Upper lobe of left lung (tissue), 6 donors: ENCODE data around the gene CENPW. TPM values are rescaled to one million over a fixed set of nuclear protein-coding genes. Genes with fewer than 3 reads are reported as not detected.
A peak's percentile ranks its signal among the peaks of the same experiment; 100 is the strongest.

Source experiments
- ATAC-seq, 2 donors: fragments of 200-7000 bp; cut with Tn5 transposase; one replicate each; pipeline ENCODE4 v1.9.1; 2022; ENCODE audit warnings: mild to moderate bottlenecking in 2 of 2, moderate library complexity in 2 of 2; ENCODE audit not compliant: low FRiP score in 2 of 2
- DNase-seq, 2 donors: peaks; one replicate each; pipeline ENCODE4 v3.0.0-alpha.2; 2019 to 2020
- H3K27ac ChIP-seq, 4 donors: fragments of 200-600 bp; sonication (generic); one replicate each; pipeline ENCODE4 v1.5.1; 2016 to 2019
- H3K27me3 ChIP-seq, 4 donors: fragments of 200-600 bp; sonication (generic); one replicate each; pipeline ENCODE4 v1.5.1; 2017 to 2019
- H3K36me3 ChIP-seq, 4 donors: fragments of 200-600 bp; sonication (generic); one replicate each; pipeline ENCODE4 v1.5.1; 2016 to 2019
- H3K4me1 ChIP-seq, 4 donors: fragments of 200-600 bp; sonication (generic); one replicate each; pipeline ENCODE4 v1.5.1; 2018 to 2019
- H3K4me3 ChIP-seq, 4 donors: fragments of 200-600 bp; sonication (generic); one replicate each; pipeline ENCODE4 v1.5.1; 2017 to 2019; ENCODE audit warnings: mild to moderate bottlenecking in 2 of 4, moderate library complexity in 1 of 4
- H3K9me3 ChIP-seq, 4 donors: fragments of 200-600 bp; sonication (generic); one replicate each; pipeline ENCODE4 v1.5.1; 2018 to 2019
- EP300 ChIP-seq, 4 donors: sonication (generic); formaldehyde crosslinking; IDR thresholded peaks; one replicate each; pipeline ENCODE4 v1.5.1; 2017; ENCODE audit warnings: antibody characterized with exemption in 4 of 4, control low read depth in 2 of 4
- POLR2A ChIP-seq, 4 donors: fragments of 450-650 bp; IDR thresholded peaks; one replicate each; pipeline ENCODE4 v1.5.1; 2016 to 2017; ENCODE audit warnings: antibody characterized with exemption in 4 of 4, mild to moderate bottlenecking in 2 of 4
- POLR2AphosphoS5 ChIP-seq, 2 donors: sonication (generic); formaldehyde crosslinking; IDR thresholded peaks; one replicate each; pipeline ENCODE4 v1.5.1; 2017; ENCODE audit warnings: antibody characterized with exemption in 2 of 2
- WGBS, 2 donors: methylation state at CpG; one replicate each; pipeline ENCODE4 v1.1.5; 2017 to 2018; 5-methylcytosine and 5-hydroxymethylcytosine counted together
- total RNA-seq, 6 donors: library from RNA; depleted of rRNA in 4 of 6; stranded (reverse); fragments of >200 nt in 4 of 6; gene quantifications; one replicate each; pipeline versions ENCODE4 v1.1.0 to v1.2.1, GENCODE V29; 2016 to 2021
- TF ChIP-seq, protein P1 (sequence below), 6 experiments: fragments of 450-650 bp in 4 of 6; fragments of 200-600 bp in 2 of 6; sonication (generic) in 2 of 6; IDR thresholded peaks; one replicate each; pipeline ENCODE4 v1.5.1; 2016 to 2019; ENCODE audit warnings: antibody characterized with exemption in 6 of 6
- donor health status: DM: no; HTN: no; CAD: no; lungs with moderate emphysema.
- donor health status: DM: no; HTN: yes; CAD: no; lungs with severe emphysema.

The CENPW gene
- total RNA-seq, 6 donors from 2014 or later = 0.76 to 7.8 (median 5.0) TPM; not detected in 2

DNA sequence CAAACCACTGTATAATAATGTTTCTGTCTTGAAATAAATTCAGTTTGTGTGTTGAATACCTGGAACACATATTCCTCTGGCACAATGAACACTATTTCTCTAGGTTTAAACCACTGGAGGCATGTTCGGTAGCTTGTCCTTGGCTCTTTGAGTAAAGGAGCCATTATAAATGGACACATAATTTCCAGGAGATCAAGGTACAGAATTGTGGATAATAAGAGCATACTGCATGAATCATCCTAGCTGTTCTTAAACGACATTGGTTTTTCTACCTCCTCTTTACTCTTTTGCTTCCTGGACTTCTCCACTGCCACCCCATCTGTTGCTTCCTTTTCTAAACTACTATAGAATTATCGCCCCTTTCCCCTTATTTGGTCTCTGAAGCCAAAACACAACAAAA is 1.2 kb downstream of the CENPW start:
- H3K27me3 ChIP-seq = no peaks in the 10 kb centered on the region
- peak overlapping the region in 1 of 4 donors; percentile 84 for H3K4me3 ChIP-seq
- no peaks in the 10 kb centered on the region for H3K9me3 ChIP-seq
- no peaks in the 10 kb centered on the region for H3K36me3 ChIP-seq
- ATAC-seq (no peak), DNase-seq (no peak)
- H3K4me1 ChIP-seq = peaks cover 11 to 27% (median 14%) of the 10 kb centered on the region in 4 donors
- H3K27ac ChIP-seq = no peak overlapping the region
- TF ChIP-seq EP300 (IDR thresholded peaks at IDR 0.05) (no peak), POLR2AphosphoS5 (IDR thresholded peaks at IDR 0.05) (no peak), POLR2A (IDR thresholded peaks at IDR 0.05) (no peak)
- TF ChIP-seq, protein P1, sequence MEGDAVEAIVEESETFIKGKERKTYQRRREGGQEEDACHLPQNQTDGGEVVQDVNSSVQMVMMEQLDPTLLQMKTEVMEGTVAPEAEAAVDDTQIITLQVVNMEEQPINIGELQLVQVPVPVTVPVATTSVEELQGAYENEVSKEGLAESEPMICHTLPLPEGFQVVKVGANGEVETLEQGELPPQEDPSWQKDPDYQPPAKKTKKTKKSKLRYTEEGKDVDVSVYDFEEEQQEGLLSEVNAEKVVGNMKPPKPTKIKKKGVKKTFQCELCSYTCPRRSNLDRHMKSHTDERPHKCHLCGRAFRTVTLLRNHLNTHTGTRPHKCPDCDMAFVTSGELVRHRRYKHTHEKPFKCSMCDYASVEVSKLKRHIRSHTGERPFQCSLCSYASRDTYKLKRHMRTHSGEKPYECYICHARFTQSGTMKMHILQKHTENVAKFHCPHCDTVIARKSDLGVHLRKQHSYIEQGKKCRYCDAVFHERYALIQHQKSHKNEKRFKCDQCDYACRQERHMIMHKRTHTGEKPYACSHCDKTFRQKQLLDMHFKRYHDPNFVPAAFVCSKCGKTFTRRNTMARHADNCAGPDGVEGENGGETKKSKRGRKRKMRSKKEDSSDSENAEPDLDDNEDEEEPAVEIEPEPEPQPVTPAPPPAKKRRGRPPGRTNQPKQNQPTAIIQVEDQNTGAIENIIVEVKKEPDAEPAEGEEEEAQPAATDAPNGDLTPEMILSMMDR (IDR thresholded peaks at IDR 0.05) = no peak
- 67 to 73% methylated on average over 3 of the region's 3 CpGs for WGBS, 2 donors

DNA sequence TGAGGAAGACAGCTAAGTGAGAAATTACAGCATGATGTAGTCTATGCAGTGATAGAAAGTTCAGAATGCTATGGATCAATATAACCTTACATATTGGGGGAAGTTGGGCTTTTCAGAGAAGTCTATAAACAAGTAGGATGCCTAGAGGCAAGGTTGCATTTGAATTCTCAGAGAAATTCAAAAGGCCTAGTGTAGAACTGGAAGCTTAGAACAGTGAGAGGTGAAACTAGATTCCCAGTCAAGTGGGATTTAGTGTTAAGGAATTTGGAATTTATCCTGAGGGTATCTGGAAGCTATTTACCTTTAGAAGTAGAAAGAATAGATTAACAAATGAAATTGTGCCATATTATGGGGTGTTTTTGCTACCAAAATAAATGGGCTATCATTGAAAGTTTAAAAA is 4.3 kb downstream of the CENPW start:
- ATAC-seq = no peak
- H3K27ac ChIP-seq = no peak overlapping the region
- TF ChIP-seq POLR2AphosphoS5 (IDR thresholded peaks at IDR 0.05) (no peak), POLR2A (IDR thresholded peaks at IDR 0.05) (no peak), EP300 (IDR thresholded peaks at IDR 0.05) (no peak)
- TF ChIP-seq, protein P1 (IDR thresholded peaks at IDR 0.05) = no peak
- no peaks in the 10 kb centered on the region for H3K27me3 ChIP-seq
- DNase-seq = no peak
- H3K9me3 ChIP-seq = no peaks in the 10 kb centered on the region
- H3K4me1 ChIP-seq = peaks cover 9 to 16% (median 12%) of the 10 kb centered on the region in 4 donors
- H3K4me3 ChIP-seq = no peak overlapping the region
- H3K36me3 ChIP-seq = no peaks in the 10 kb centered on the region

DNA sequence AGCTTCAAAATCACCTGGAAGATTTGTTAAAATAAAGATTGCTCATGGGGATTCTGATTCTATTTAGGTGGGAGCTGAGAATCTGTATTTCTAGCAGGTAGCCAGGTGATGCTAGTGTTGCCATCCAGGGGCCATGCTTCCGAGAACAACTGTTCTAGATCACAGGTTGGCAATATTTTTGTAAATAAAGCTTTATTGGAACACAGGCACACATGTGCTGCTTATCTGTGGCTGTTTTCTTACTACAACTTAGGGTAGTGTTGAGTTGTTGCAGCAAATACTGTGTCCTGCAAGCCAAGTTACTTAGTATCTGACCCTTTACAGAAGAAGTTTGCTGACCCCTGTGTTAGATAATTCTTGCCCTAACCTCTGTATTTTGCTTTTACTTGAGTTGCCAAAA is 12.0 kb downstream of the CENPW start:
- H3K9me3 ChIP-seq = peaks cover 0 to 3% (median 0%) of the 10 kb centered on the region in 4 donors

DNA sequence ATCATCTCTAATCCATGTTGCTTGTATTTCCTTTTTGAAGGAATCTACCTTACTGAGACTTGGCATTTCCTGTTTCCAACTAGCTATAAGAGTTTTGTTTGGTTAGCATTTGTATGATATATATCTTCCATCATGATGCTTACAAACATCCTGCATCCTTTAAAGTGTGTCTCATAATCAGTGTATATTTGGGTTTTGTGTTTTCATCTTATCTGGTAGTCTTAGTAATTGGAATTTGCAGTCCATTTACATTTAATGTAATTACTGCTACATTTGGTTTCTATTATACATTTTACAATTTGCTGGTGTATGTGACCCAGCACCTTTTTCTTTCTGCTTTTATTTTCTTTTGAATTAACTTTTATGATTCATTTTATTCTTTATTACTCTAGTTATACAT is 12.6 kb downstream of the CENPW start:
- DNase-seq (no peak), ATAC-seq (no peak)
- Histone ChIP-seq H3K27me3 (no peaks in the 10 kb centered on the region), H3K36me3 (no peaks in the 10 kb centered on the region), H3K27ac (no peak overlapping the region), H3K4me3 (no peak overlapping the region), H3K9me3 (peaks cover 0 to 4% (median 0%) of the 10 kb centered on the region in 4 donors), H3K4me1 (no peaks in the 10 kb centered on the region)
- TF ChIP-seq, protein P1 (IDR thresholded peaks at IDR 0.05) = no peak
- no peak for TF ChIP-seq POLR2A (IDR thresholded peaks at IDR 0.05)
- no peak for TF ChIP-seq EP300 (IDR thresholded peaks at IDR 0.05)
- TF ChIP-seq POLR2AphosphoS5 (IDR thresholded peaks at IDR 0.05) = no peak

More for the DNA sequence above, 12.0 kb downstream of the CENPW start:
- Histone ChIP-seq H3K36me3 (no peaks in the 10 kb centered on the region), H3K27me3 (no peaks in the 10 kb centered on the region), H3K4me3 (no peak overlapping the region), H3K27ac (no peak overlapping the region), H3K4me1 (no peaks in the 10 kb centered on the region)
- 96 to 100% methylated on average over 1 of the region's 1 CpG for WGBS, 2 donors
- TF ChIP-seq POLR2A (IDR thresholded peaks at IDR 0.05) (no peak), POLR2AphosphoS5 (IDR thresholded peaks at IDR 0.05) (no peak), EP300 (IDR thresholded peaks at IDR 0.05) (no peak)
- TF ChIP-seq, protein P1 (IDR thresholded peaks at IDR 0.05) = no peak
- DNase-seq (no peak), ATAC-seq (no peak)

DNA sequence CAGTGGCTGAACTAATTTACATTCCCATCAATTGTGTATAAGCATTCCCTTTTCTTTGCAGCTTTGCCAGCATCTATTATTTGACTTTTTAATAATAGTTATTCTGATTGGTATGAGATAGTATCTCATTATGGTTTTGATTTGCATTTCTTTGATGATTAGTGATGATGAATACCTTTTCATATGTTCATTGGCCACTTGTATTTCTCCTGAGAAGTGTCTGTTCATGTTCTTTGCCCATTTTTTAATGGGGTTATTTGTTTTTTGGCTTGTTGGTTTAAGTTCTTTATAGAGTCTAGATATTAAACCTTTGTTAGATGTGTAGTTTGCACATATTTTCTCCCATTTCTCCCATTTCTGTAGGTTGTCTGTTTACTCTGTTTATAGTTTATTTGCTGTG is 16.6 kb downstream of the CENPW start:
- ATAC-seq = no peak
- Histone ChIP-seq H3K4me1 (no peaks in the 10 kb centered on the region), H3K9me3 (peaks cover 0 to 12% (median 2%) of the 10 kb centered on the region in 4 donors), H3K36me3 (no peaks in the 10 kb centered on the region), H3K27me3 (no peaks in the 10 kb centered on the region), H3K4me3 (no peak overlapping the region), H3K27ac (no peak overlapping the region)
- DNase-seq = no peak
- no peak for TF ChIP-seq POLR2AphosphoS5 (IDR thresholded peaks at IDR 0.05)
- no peak for TF ChIP-seq EP300 (IDR thresholded peaks at IDR 0.05)
- TF ChIP-seq POLR2A (IDR thresholded peaks at IDR 0.05) = no peak
- TF ChIP-seq, protein P1 (IDR thresholded peaks at IDR 0.05) = no peak
